ENCODE results near the gene NACC2. TPM values are rescaled to one million over a fixed set of nuclear protein-coding genes. Genes with fewer than 3 reads are reported as not detected.

The NACC2 gene
- 28.9 to 38.1 TPM (median 35.5 TPM) in 5 replicates for total RNA-seq (2022; extraction: Qiagen RNA extraction)

GRCh38 chr9:136095070-136096058 lies at the start of gene NACC2:
Gene NACC2 (minus strand): TSS chr9:136095289. CDS start chr9:136050521, 44,768 bp downstream.

GRCh38 chr9:136118320-136119060 lies 23.4 kb upstream of the NACC2 start, which contains the start of gene TMEM250:
Gene TMEM250 (minus strand): TSS chr9:136118875. CDS start chr9:136116900, 1,975 bp downstream.

GRCh38 chr9:135961277-135961715 lies 133.8 kb downstream of the NACC2 start, which contains the start of gene UBAC1:
Gene UBAC1 (minus strand): TSS chr9:135961373. CDS start chr9:135961162, 211 bp downstream.

Other genes starting within 250 kb of the NACC2 start
- gene CAMSAP1, start 187.7 kb downstream of the NACC2 start, total RNA-seq (2022; extraction: Qiagen RNA extraction) = 19.3 to 25.2 TPM (median 19.8 TPM) in 5 replicates
- gene UBAC1, start 133.9 kb downstream of the NACC2 start, total RNA-seq (2022; extraction: Qiagen RNA extraction) = 30.2 to 39.1 TPM (median 34.8 TPM) in 5 replicates
- 34.3 to 49.7 TPM (median 46.6 TPM) in 5 replicates for gene TMEM250, start 23.6 kb upstream of the NACC2 start, total RNA-seq (2022; extraction: Qiagen RNA extraction)
- 0.07 to 0.08 TPM (median 0.08 TPM) in 4 of 5 replicates, not detected in the other for gene LHX3, start 109.8 kb upstream of the NACC2 start, total RNA-seq (2022; extraction: Qiagen RNA extraction)
- 23.2 to 26.8 TPM (median 25.2 TPM) in 5 replicates for gene QSOX2, start 150.5 kb upstream of the NACC2 start, total RNA-seq (2022; extraction: Qiagen RNA extraction)
- 0.01 to 0.03 TPM (median 0.03 TPM) in 3 of 5 replicates, not detected in the others for gene CCDC187, start 208.8 kb upstream of the NACC2 start, total RNA-seq (2022; extraction: Qiagen RNA extraction)
- gene GPSM1, start 232.2 kb upstream of the NACC2 start, total RNA-seq (2022; extraction: Qiagen RNA extraction) = 9.6 to 16.0 TPM (median 14.4 TPM) in 5 replicates

All from A549 treated with AZD2906 at 1 μM for 4 hours (cell line).